HG03432 (cell line): Measurements from ENCODE around the gene SLC66A2.
"Not testable (repeated sequence)": the region's sequence is repeated elsewhere in the genome, so short reads cannot be mapped to it uniquely, and the experiment has no call there.

ENCODE experiments used
- ATAC-seq: cut with Tn5 transposase; IDR thresholded peaks from one replicate; pipeline ENCODE4 v1.9.1; 2021; ENCODE audit warnings: mild to moderate bottlenecking, moderate library complexity; ENCODE audit not compliant: unreplicated experiment

SLC66A2 gene

DNA sequence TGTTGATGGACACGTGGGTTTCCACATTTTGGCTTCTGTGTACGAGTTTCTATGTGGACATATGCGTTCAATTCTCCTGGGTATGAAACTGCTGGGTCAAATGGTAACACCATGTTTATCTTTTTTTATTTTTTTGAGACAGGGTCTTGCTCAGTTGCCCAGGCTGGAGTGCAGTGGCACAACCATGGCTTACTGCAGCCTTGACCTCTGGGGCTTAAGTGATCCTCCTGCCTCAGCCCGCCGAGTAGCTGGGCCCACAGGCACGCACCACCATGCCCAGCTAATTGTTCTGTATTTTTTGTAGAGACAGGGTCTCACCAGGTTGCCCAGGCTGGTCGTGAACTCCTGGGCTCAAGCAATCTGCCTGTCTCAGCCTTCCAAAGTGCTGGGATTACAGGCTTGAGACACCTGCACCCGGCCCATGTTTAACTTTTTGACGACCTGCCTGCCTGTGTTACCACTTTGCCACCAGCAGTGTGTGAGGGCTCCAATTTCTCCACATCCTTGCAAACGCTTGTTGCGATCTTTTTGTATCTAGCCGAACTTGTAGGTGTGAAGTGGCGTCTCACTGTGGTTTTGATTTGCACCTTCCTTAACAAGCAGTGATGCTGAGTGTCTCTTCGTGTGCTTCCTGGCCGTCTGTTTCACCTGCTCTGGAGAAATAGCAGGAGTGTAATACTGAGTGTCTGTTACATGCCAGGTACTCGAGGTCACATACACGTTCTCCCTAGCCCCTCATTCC lies 19.9 kb upstream of the SLC66A2 start:
- ATAC-seq, result no peak

DNA sequence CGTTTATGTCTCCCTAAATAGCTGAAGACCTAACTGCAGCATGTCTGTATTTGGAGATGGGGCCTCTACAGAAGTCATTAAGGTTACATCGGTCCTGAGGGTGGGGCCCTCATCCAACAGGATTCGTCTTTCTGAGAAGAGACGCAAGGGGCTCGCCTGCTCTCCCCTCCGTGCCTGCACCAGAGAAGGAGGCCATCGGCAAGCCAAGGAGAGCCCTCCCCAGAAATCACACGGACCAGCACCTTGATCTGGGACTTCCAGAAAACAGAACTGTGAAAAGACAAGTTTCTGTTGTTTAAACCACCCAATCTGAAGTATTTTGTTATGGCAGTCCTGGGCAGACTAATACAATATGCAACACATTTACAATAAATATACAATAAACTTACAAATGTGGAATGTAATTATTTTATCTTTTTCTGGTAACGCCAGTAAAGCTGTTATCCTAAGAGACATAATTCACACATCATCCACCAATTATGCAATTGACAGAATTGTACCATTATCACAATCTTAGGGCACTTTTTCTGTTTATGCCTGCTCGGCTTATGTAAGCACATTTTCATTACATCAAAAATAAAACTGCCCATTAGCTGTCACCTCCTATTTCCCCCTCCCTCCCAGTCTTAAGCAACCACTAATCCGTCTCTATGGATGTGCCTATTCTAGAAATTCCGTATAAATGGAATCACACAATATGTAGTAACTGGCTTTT lies 19.1 kb upstream of the SLC66A2 start:
- no peak for ATAC-seq

DNA sequence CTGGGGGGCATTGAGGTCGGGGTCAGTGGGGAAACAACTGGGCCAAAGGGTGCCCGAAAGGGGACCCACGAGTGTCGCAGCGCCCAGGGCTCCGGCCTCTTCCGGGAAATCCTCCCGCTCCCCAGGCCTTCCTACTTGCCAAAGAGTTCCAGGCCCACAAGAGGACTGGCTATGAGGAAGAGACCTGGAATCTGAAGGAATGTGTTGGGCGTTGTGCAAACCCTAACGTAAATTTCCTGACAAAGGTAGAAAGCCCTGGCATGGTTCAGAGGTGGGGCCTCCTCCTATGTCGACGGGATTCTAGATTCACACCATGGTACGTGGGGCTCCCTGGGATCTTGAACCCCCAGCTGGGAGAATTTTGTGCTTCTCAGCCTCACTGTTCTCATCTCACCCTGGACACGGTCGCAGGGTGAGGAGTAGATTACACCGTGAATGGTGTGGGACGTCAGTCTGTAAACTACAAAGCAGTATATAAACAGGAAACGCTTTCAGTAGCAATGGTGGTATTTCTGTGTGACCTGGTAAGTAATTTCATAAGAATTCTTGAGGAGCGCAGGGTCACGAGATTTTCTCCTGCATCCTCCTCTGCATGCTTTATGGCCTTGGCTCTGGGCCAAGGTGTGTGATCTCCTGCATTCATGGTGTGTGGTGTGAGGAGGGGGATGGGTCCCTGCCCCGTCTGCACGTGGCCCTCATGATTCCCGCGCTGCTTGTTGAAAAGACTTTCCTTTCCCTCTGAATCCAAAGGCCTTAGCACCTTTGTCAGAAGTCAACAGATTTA lies 13.9 kb upstream of the SLC66A2 start:
- ATAC-seq, result no peak

DNA sequence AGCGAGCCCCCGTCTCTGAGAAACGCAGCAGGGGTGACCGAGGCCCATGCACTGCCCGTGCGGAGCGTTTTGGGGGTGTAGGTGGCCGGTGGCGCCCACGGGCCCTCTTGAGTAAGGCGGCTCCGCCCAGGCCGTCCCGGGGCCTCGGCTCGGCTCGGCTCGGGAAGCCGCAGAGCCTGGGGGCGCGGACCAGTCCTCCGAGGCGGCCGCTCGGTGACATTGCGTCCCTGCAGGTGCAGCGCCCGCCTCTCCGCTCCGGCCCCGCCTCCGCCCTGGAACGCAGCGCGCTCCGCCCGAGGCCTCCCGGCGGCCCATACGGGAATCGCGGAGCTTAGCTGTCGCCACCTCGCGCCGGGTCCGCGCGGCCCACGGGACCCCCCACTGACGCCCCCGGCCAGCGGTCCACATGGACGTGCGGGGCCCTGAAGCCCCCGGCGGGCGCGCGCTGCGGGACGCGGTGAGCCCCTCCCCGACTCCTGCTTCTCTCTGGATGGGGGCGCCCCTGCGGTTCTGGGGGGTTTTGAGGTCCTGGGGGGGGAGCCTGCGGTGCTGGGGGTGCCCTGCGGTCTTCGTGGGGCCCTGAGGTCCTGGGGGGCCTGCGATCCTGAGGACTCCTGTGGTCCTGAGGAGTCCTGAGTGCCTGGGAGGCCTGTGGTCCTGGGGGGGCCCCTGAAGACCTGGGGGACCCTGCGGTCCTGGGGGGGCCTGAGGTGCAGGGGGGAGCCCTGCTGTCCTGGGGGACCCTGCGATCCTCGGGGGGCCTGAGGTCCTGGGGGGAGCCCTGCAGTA lies 13.1 kb upstream of the SLC66A2 start, which contains the start of gene HSBP1L1:
HSBP1L1 (plus strand) TSS at position 314 of the 789 bp plus-strand sequence; CDS start at position 407, 93 bp downstream.
- peak; percentile 62 for ATAC-seq

DNA sequence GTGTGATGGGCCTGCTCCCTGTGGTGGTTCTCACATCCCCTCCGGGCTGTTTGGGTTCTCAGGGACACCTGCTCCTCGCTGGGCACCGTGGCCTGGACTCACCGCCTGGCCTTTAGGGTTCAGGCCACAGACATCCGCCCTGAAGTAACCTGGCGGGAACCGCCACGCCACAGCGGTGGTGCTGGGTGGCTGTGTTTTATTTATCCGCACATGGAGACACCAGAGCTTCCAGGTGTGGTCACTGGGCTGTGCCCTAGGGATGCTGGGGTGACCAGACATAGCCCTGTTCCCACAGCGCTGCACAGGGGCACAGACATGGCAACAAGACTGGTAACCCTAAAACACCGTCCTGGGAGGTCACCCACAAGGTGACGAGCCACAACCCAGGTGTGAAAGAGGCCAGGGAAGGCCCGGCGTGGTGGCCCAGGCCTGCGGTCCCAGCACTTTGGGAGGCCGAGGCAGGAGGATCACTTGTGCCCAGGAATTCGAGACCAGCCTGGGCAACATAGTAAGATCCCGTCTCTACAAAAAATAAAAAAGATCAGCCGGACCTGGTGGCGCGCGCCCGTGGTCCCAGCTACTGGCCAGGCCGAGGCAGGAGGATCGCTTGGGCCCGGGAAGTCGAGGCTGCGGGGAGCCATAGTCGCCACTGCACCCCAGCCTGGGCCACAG lies 12.3 kb upstream of the SLC66A2 start:
- ATAC-seq, result no peak

DNA sequence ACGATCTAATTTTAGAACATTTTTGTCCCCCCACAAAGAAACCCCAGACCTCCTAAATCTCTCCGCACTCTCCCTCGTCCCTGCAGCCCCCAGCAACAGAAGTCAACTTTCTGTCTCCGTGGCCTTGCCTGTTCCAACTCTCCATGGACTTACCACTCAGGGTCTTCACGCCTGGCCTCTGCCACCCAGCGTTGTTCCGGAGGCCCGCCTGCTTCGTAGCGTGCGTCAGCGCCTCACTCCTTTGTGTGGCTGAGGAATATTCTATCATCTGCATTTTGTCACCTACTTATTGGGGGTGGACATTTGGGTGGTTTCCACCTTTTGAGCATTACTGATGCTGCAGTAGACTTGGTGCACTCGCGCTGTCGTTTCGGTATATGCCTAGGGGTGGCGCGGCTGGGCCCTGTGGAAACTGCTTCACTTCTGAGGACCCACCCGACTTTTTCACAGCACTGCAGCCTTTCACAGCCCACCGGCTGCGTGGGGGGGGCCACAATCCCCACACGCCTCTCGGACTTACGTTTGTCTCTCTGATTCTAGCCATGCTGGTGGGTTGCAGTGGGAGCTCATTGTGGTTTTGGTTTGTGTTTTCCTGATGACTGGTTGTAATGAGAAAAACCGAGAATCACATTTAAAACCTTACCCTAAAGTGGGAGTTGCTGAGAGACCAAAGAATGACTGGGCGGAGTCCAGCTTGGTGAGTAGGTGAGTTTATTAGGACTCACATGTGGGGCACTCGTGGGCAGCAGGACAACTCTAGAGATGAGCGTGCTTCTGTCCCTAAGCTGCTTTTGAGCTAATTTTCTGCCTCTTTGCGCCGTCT lies 11.6 kb upstream of the SLC66A2 start:
- peak; percentile 65 for ATAC-seq

DNA sequence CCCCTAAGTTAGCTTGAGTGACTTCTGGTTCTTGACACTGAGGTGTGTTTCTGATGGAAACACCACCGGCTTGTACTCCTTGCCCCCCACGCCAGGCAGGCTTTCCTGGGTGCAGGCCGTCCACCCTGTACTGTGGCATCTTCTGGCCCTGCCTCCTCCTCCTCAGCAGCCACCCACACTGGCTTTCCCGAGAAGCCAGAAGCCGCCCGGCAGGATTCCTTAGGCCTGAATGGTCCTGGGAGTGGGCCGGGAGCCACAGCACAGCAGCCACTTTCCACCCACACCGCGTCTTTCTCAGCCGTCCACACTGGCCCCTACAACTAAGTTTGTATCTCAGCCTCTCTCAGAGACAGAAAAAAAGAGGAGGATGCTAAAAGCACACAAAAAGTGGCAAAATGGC lies 10.9 kb upstream of the SLC66A2 start:
- ATAC-seq, result no peak

DNA sequence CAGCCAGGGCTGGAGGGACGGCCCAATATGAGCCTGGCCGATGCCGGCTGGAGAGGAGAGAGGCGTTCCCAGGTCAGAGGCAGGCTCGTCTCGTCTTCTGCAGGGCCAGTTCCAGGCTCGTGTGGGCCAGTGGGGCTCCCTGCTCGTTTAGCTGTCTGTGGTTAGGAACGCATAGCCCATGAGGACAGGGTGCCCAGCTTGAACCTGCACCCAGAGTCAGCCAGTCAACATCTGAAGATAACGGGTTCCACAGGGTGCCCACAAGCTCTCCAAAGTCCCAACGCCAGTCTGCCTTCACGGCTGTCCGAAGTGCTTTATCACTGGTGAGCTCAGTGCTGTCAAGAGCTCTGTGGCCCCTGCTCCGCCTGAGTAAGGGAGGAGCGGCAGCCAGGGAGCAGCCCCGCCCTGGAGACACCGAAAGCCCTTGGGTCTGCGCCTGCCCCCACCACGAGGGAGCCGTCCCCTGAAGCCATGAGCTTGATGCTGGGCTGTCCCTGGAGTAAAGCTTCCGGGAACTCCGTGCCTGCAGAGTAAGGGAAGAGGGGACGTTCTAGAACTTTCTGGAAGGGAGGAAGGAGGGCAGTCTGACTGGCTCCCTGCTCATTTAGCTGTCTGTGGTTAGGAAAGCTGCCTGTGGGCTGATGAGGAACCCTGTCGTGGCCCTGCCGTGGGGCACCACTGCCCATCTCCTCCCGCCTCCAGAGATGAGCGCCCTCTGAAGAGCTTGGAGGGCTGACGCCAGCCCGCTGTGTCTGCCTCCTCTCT lies 10.3 kb upstream of the SLC66A2 start:
- ATAC-seq, result no peak

DNA sequence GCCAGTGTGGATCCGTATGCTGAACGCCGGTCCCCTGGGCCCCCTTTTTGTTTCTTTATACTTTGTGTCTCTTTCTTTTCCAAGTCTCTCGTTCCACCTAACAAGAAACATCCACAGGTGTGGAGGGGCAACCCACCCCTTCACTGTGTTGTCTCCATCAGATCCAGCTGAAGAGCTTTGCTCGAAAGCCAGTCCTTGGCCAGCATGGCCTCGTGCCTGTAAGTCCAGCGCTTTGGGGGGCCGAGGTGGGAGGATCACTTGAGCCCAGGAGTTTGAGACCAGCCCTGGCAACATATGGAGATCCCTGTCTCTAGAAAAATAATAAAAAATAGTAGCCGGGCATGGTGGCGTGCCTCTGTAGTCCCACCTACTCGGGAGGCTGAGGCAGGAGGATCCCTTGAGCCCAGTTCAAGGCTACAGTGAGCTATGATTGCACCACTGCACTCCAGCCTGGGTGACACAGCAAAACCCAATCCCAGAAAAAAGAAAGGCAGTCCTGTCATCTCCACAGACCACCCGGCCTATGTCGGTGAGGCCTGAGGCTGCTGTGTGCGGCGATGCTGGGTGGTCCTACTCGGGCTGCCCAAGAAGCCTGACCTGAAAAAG lies 9.6 kb upstream of the SLC66A2 start:
- ATAC-seq, result no peak

DNA sequence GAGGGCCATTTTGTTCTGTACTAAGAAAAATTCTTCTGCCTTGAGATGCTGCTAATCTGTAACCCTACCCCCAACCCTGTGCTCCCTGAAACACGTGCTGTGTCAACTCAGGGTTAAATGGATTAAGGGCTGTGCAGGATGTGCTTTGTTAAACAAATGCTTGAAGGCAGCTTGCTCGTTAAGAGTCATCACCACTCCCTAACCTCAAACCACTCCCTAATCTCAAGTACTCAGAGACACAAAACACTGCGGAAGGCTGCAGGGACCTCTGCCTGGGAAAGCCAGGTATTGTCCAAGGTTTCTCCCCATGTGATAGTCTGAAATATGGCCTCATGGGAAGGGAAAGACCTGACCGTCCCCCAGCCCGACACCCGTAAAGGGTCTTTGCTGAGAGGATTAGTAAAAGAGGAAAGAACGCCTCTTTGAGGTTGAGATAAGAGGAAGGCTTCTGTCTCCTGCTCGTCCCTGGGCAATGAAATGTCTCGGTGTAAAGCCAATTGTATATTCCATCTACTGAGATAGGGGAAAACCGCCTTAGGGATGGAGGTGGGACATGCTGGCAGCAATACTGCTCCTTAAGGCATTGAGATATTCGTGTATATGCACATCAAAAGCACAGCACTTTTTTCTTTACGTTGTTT lies 8.8 kb upstream of the SLC66A2 start:
- not testable (repeated sequence) for ATAC-seq

DNA sequence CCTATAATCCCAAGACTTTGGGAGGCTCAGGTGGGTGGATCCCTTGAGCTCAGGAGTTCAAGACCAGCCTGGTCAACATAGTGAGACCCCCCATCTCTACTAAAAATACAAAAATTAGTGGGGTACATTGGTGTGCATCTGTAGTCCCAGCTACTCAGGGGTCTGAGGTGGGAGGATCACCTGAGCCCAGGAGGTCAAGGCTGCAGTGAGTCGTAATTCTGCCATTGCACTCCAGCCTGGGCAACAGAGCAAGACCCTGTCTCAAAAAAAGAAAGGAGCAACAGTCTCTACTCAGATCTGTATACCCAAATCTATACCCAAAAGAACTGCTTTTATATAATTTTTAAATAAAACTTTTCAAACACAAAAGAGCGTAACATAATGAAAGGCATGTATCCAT lies 7.5 kb upstream of the SLC66A2 start:
- no peak for ATAC-seq

DNA sequence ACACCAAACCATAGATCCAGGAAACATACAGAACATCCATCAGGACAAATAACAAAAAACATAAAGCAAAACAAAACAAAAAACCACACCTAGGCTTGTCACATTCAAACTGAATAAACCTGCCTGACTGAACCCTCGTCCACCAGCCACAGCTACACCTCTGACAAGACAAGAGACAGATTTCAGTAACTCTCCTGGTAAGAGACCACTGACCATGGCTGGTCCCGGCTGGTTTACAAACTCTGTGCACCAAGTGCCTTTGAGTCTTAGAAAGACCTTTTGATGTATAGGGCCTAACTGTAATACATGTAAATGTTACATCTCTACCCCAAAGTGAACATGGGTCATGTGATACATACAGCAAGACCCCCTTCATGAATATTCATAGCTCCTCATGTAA lies 4.8 kb upstream of the SLC66A2 start:
- ATAC-seq, result no peak

DNA sequence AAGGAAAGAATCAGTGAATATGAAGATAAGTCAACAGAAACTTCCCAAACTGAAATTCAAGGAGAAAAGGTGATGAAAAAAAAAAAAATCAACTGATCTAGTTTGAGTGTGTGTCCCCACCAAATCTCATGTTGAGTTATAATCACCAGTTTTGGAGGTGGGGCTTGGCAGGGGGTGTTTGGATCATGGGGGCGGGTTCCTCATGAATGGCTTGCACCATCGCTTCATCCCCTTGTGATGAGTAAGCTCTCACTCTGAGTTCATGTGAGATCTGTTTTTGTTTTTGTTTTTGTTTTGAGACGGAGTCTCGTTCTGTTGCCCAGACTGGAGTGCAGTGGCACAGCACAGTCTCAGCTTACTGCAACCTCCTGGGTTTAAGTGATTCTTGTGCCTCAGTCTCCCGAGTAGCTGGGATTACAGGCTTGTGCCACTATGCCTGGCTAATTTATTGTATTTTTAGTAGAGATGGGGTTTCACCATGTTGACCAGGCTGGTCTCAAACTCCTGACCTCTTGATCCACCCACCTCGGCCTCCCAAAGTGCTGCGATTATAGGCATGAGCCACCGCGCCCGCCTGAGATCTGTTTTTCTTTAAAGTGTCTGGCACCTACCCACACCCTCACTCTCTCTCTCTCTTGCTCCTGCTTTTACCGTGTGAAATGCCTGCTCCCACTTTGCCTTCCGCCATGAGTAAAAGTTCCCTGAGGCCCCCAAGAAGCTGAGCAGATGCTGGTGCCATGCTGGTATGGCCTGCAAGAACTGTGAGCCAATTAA lies 4.0 kb upstream of the SLC66A2 start:
- no peak for ATAC-seq

DNA sequence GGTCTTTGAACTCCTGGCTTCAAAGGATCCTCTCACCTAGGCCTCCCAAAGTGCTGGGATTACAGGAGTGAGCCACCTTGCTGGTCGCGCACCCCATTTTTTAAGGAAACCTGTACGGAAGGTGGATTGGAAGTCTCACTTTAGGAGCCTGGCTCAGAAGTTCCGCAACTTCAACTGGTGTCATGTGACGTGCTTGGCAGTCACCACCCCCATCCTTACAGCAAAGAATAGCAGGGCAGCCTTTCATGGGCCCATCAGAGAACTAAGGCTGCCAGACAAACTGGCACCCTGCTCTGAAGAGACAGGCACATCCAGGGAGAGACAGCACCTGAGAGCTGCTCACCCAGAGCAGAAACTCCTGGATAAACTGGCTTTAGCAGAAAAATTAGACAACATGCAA lies 3.3 kb upstream of the SLC66A2 start:
- no peak for ATAC-seq

DNA sequence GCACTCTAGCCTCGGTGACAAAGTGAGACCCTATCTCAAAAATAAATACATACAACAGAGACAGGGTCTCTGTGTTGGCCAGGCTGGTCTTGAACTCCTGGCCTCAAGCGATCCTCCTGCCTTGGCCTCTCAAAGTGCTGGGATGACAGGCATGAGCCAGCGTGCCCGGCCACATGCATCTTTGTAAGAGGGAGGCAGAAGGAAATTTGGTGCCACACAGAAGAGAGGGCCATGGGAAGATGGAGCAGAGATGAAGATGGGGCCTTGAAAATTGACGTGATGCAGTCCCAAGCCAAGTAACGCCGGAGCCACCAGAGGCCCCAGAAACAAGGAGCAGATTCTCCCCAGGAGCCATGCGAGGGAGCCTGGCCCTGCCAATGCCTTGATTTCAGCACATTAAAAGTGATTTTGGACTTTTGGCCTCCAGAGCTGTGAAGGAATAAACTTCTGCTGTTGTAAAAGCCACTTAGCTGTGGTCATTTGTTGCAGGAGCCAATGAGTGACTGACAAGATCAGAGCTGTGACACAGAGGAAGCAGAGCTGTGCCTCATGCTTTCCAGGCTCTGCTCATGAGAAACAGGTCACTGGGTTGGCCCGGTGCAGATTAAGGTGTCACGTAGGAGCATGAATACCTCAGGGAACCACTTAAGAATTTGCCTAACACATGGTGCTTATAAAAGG lies 2.7 kb upstream of the SLC66A2 start:
- ATAC-seq, result no peak

DNA sequence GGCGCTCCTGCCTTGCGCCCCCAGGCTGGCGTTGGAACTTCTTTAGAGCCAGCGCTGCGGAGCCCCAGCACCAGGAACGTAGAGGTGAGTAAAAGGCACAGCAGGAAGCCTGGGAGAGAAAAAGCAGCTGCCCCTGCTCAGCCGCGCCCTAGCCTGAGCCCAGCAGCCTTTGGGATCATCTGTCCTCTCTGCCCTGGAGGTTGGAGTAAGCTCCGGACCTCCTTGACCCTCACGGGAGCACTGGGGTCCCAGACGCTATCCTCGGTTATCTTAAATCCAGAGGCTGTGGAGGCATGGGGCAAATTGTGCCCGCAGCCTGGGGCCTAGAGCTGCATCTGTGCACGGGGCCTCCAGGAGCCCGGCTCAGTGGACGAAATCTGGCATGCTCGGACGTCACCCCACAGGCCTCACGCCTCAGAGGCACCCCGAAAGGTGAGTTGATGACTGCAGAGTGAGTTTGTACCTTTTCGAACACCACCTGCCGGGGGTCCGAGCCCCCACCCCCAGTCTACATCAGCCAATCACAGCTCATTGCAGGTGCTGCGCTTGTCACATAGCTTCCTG lies 1.6 kb upstream of the SLC66A2 start:
- no peak for ATAC-seq
